Panc1 (cell line): ENCODE results near the gene CACNA1G. TPM values are rescaled to one million over a fixed set of nuclear protein-coding genes. Genes with fewer than 3 reads are reported as not detected.

Experiments used
- ATAC-seq: fragments of 200-7000 bp; cut with Tn5 transposase; 2 replicates; pipeline ENCODE4 v1.9.1; 2020; ENCODE audit warnings: mild to moderate bottlenecking, moderate library complexity
- BruUV-seq: library from RNA; stranded (reverse); fragments of 400-500 nt; replicated peaks from 2 replicates; lab custom pipeline; 2021; lab: Mats Ljungman, UMichigan
- CTCF ChIA-PET: fragments of 300-600 bp; sonication (Branson Sonifier 250); formaldehyde crosslinking; loops from one replicate; lab custom pipeline; 2022; ENCODE audit warnings: antibody characterized with exemption; lab: Charles Lee
- POLR2A ChIA-PET: fragments of 300-600 bp; sonication (Branson Sonifier 250); formaldehyde crosslinking; loops from one replicate; lab custom pipeline; 2022; ENCODE audit warnings: antibody characterized with exemption; lab: Charles Lee
- DNase-seq: peaks from one replicate; pipeline ENCODE4 v3.0.0-alpha.2; 2010; ENCODE audit warnings: low read depth, low spot score
- H3K27ac ChIP-seq: 2 replicates; pipeline ENCODE4 v1.5.1; 2011; ENCODE audit warnings: mild to moderate bottlenecking, low read length, inconsistent platforms
- H3K27me3 ChIP-seq: fragments of 200-500 bp; sonication (Bioruptor generic); 2 replicates; pipeline ENCODE4 v1.6.0; 2014; ENCODE audit warnings: low read length, inconsistent platforms; ENCODE audit not compliant: control insufficient read depth, insufficient read depth
- H3K36me3 ChIP-seq: fragments of 200-500 bp; sonication (Bioruptor generic); 2 replicates; pipeline ENCODE4 v1.5.1; 2014; ENCODE audit warnings: inconsistent platforms, mild to moderate bottlenecking, low read length, moderate library complexity; ENCODE audit not compliant: control insufficient read depth, insufficient read depth
- H3K4me1 ChIP-seq: 2 replicates; pipeline ENCODE4 v1.5.1; 2011; ENCODE audit warnings: inconsistent platforms, mild to moderate bottlenecking, low read length, moderate library complexity; ENCODE audit not compliant: control insufficient read depth, insufficient read depth
- H3K4me3 ChIP-seq, 2 experiments: 2 replicates each; pipeline ENCODE4 v1.5.1; 2011 to 2012; ENCODE audit warnings: low read depth in 2 of 2, low read length in 2 of 2, mild to moderate bottlenecking in 2 of 2, inconsistent platforms in 1 of 2, moderate library complexity in 1 of 2
- H3K9me3 ChIP-seq: fragments of 200-500 bp; sonication (Bioruptor generic); 2 replicates; pipeline ENCODE4 v1.5.1; 2014; ENCODE audit warnings: low read depth, mild to moderate bottlenecking, inconsistent platforms, low read length, moderate library complexity; ENCODE audit not compliant: control insufficient read depth, insufficient read depth
- CTCF ChIP-seq: fragments of 450-650 bp; IDR thresholded peaks from 2 replicates; pipeline ENCODE4 v1.5.1; 2017; ENCODE audit warnings: mild to moderate bottlenecking
- POLR2AphosphoS5 ChIP-seq: IDR thresholded peaks from 2 replicates; pipeline ENCODE4 v1.6.1; 2012; ENCODE audit warnings: mild to moderate bottlenecking, low read depth, low read length, moderate library complexity
- REST ChIP-seq, 2 experiments: IDR thresholded peaks; 2 replicates each; pipeline ENCODE4 v1.6.1; 2011 to 2012; ENCODE audit warnings: low read depth in 2 of 2, control low read depth in 1 of 2, low read length in 1 of 2, mild to moderate bottlenecking in 1 of 2, moderate library complexity in 1 of 2; ENCODE audit not compliant: insufficient read depth in 1 of 2
- SIN3A ChIP-seq: IDR thresholded peaks from 2 replicates; pipeline ENCODE4 v1.6.1; 2012; ENCODE audit warnings: low read depth, mild to moderate bottlenecking, low read length, moderate library complexity, borderline replicate concordance; ENCODE audit not compliant: insufficient read depth
- TCF7L2 ChIP-seq: IDR thresholded peaks from 2 replicates; pipeline ENCODE4 v1.6.1; 2011; ENCODE audit warnings: mild to moderate bottlenecking, low read depth, low read length, inconsistent platforms
- in situ Hi-C: cut with HindIII; loops from 2 replicates; pipeline ENCODE4 v1.10.0; 2016; ENCODE audit warnings: low sequenced_read_pairs, low pct_unique_long_range_greater_than_20kb
- intact Hi-C: fragments of 100-400 bp; cut with micrococcal nuclease; formaldehyde crosslinking; loops from one replicate; pipeline ENCODE4 v1.10.0; 2022; ENCODE audit not compliant: unreplicated experiment
- total RNA-seq: library from RNA; stranded (reverse); gene quantifications from one replicate; pipeline ENCODE4 v1.2.1, GENCODE V29; 2021; ENCODE audit not compliant: unreplicated experiment

The CACNA1G gene
- total RNA-seq, 1 experiment from 2014 or later = 10.0 TPM

GRCh38 chr17:50577451-50577954 lies 17.0 kb downstream of the CACNA1G start:
- DNase-seq (no peak), ATAC-seq (no peak)
- H3K27me3 ChIP-seq = no peaks in the 10 kb centered on the region
- ChIA-PET CTCF (no interaction called here), POLR2A (no interaction called here)
- intact Hi-C loops = no loop called here
- H3K36me3 ChIP-seq = no peaks in the 10 kb centered on the region
- no peak overlapping the region for H3K4me3 ChIP-seq
- no peak overlapping the region for H3K27ac ChIP-seq
- in situ Hi-C loops = no loop called here
- no TSS peak for BruUV-seq
- no peaks in the 10 kb centered on the region for H3K9me3 ChIP-seq
- no peaks in the 10 kb centered on the region for H3K4me1 ChIP-seq
- TF ChIP-seq REST (IDR thresholded peaks at IDR 0.05; ENCODE audit: insufficient read depth in 1 of 2, low read depth in 2 of 2, low read length in 1 of 2) = no peak
- TF ChIP-seq POLR2AphosphoS5 = no peak
- no peak for TF ChIP-seq TCF7L2
- TF ChIP-seq SIN3A = no peak
- TF ChIP-seq CTCF = no peak

- intact Hi-C loops = no loop called here
- ATAC-seq (no peak), DNase-seq (no peak)
- in situ Hi-C loops = no loop called here
- Histone ChIP-seq H3K27me3 (no peaks in the 10 kb centered on the region), H3K4me1 (no peaks in the 10 kb centered on the region), H3K4me3 (no peak overlapping the region), H3K27ac (no peak overlapping the region), H3K9me3 (no peaks in the 10 kb centered on the region), H3K36me3 (no peaks in the 10 kb centered on the region)
- no TSS peak for BruUV-seq
- CTCF ChIA-PET = no interaction called here
- POLR2A ChIA-PET = no interaction called here
- TF ChIP-seq REST (IDR thresholded peaks at IDR 0.05; ENCODE audit: insufficient read depth in 1 of 2, low read depth in 2 of 2, low read length in 1 of 2) = no peak
- no peak for TF ChIP-seq CTCF
- no peak for TF ChIP-seq SIN3A
- TF ChIP-seq TCF7L2 = no peak
- TF ChIP-seq POLR2AphosphoS5 = no peak
Measured at GRCh38 chr17:50578173-50578572, 17.7 kb downstream of the CACNA1G start.
